A549 (cell line): ENCODE measurements around the gene SPTLC2. TPM values are rescaled to one million over a fixed set of nuclear protein-coding genes. Genes with fewer than 3 reads are reported as not detected.

ENCODE experiments used
- ATAC-seq, 2 experiments: fragments of 200-7000 bp in 1 of 2; fragments of >200 bp in 1 of 2; cut with Nextera tagmentation in 1 of 2; cut with Tn5 transposase in 1 of 2; 3 replicates each; pipeline versions ENCODE4 v1.8.0 to v1.9.1; 2018 to 2020; ENCODE audit warnings: mild to moderate bottlenecking in 1 of 2, moderate library complexity in 1 of 2
- CTCF ChIA-PET: fragments of 300-600 bp; sonication (Branson Sonifier 250); formaldehyde crosslinking; extraction: SDS; loops from one replicate; lab custom pipeline; 2021; ENCODE audit warnings: antibody characterized with exemption, inconsistent platforms; lab: Yijun Ruan, JAX
- POLR2A ChIA-PET: fragments of 350-600 bp; formaldehyde crosslinking; extraction: SDS; loops from one replicate; lab custom pipeline; 2021; ENCODE audit warnings: antibody characterized with exemption, inconsistent platforms; lab: Yijun Ruan, JAX
- DNase-seq, 2 experiments: peaks; one replicate each; pipeline versions ENCODE4 v3.0.0 to v3.0.0-alpha.2; 2011 to 2016; ENCODE audit warnings: low read depth in 1 of 2, low spot score in 1 of 2
- FAIRE-seq: peaks from 2 replicates; lab custom pipeline; 2011; peaks lifted over from hg19 to GRCh38; lab: Jason Lieb, UNC
- H3K27ac ChIP-seq, 2 experiments: fragments of >200 bp; sonication (Bioruptor Twin); formaldehyde crosslinking; 3 replicates each; pipeline ENCODE4 v1.5.1; 2016 to 2017
- H3K4me1 ChIP-seq: fragments of >200 bp; sonication (Bioruptor Twin); formaldehyde crosslinking; 3 replicates; pipeline ENCODE4 v1.6.1; 2016
- H3K4me2 ChIP-seq: fragments of >200 bp; sonication (Bioruptor Twin); formaldehyde crosslinking; 3 replicates; pipeline ENCODE4 v1.6.1; 2016
- H3K4me3 ChIP-seq: fragments of >200 bp; sonication (Bioruptor Twin); formaldehyde crosslinking; 3 replicates; pipeline ENCODE4 v1.5.1; 2016
- H3K9me3 ChIP-seq: fragments of >200 bp; sonication (Bioruptor Twin); formaldehyde crosslinking; 3 replicates; pipeline ENCODE4 v1.6.1; 2016
- CBX2 ChIP-seq: fragments of 200-600 bp; sonication (generic); IDR thresholded peaks from 2 replicates; pipeline ENCODE4 v1.6.1; 2016; ENCODE audit warnings: low read depth, mild to moderate bottlenecking, borderline replicate concordance
- CEBPB ChIP-seq, 2 experiments: fragments of >200 bp in 1 of 2; sonication (Bioruptor Twin) in 1 of 2; formaldehyde crosslinking in 1 of 2; IDR thresholded peaks; 2 replicates each; pipeline ENCODE4 v1.6.1; 2012 to 2016
- HEYL ChIP-seq: fragments of 250-450 bp; sonication (Bioruptor Pico); IDR thresholded peaks from 2 replicates; pipeline ENCODE4 v1.8.0; 2021; ENCODE audit warnings: mild to moderate bottlenecking, moderate library complexity
- JUN ChIP-seq, 2 experiments: fragments of >200 bp; sonication (Bioruptor Twin); formaldehyde crosslinking; IDR thresholded peaks; 2 replicates in 1 of 2; 3 replicates in 1 of 2; pipeline ENCODE4 v1.6.1; 2016 to 2017
- KDM1A ChIP-seq: fragments of 200-600 bp; sonication (generic); IDR thresholded peaks from 2 replicates; pipeline ENCODE4 v1.6.1; 2016; ENCODE audit warnings: low read depth, mild to moderate bottlenecking
- MAZ ChIP-seq: fragments of 150-350 bp; IDR thresholded peaks from 2 replicates; pipeline ENCODE4 v1.6.1; 2014; ENCODE audit warnings: antibody characterized with exemption, low read depth, low read length, borderline replicate concordance
- MYC ChIP-seq: IDR thresholded peaks from 2 replicates; pipeline ENCODE4 v1.6.1; 2012; ENCODE audit warnings: mild to moderate bottlenecking, inconsistent platforms, low read length, improper control_type of control experiment, borderline replicate concordance
- RARB ChIP-seq: fragments of 250-450 bp; sonication (Bioruptor Pico); IDR thresholded peaks from 2 replicates; pipeline ENCODE4 v1.8.0; 2021; ENCODE audit warnings: mild to moderate bottlenecking, moderate library complexity
- RNF2 ChIP-seq: fragments of 200-600 bp; sonication (generic); IDR thresholded peaks from 2 replicates; pipeline ENCODE4 v1.6.1; 2016; ENCODE audit warnings: low read depth, mild to moderate bottlenecking, antibody characterized with exemption, moderate library complexity, borderline replicate concordance
- SMC3 ChIP-seq: fragments of >200 bp; sonication (Bioruptor Twin); formaldehyde crosslinking; IDR thresholded peaks from 3 replicates; pipeline ENCODE4 v1.6.1; 2018; ENCODE audit warnings: inconsistent platforms
- TFCP2L1 ChIP-seq: fragments of 250-450 bp; sonication (Bioruptor Pico); IDR thresholded peaks from 2 replicates; pipeline ENCODE4 v1.5.0; 2021; ENCODE audit warnings: mild to moderate bottlenecking
- TP53 ChIP-seq: fragments of 250-450 bp; sonication (Bioruptor Pico); IDR thresholded peaks from 2 replicates; pipeline ENCODE4 v1.5.0; 2021; ENCODE audit warnings: mild to moderate bottlenecking, moderate library complexity
- ZC3H11A ChIP-seq: fragments of 450-650 bp; IDR thresholded peaks from 2 replicates; pipeline ENCODE4 v1.6.1; 2014; ENCODE audit warnings: antibody characterized with exemption, mild to moderate bottlenecking
- ZNF302 ChIP-seq: fragments of 250-450 bp; sonication (Bioruptor Pico); IDR thresholded peaks from 2 replicates; pipeline ENCODE4 v1.9.0; 2021; ENCODE audit warnings: inconsistent platforms, mild to moderate bottlenecking, moderate library complexity
- WGBS: methylation state at CpG from one replicate; pipeline ENCODE4 v1.1.6; 2017; ENCODE audit errors: missing lambda C conversion rate; 5-methylcytosine and 5-hydroxymethylcytosine counted together
- polyA plus RNA-seq, 4 experiments: library from polyadenylated mRNA; depleted of rRNA in 3 of 4; stranded (reverse); fragments of >200 nt; fragmentation: RNase III in 1 of 4; extraction: RNeasy Plus Mini Kit Qiagen cat#74134 plus additional on column Dnase treatment in 1 of 4; gene quantifications; 2 replicates in 3 of 4; 3 replicates in 1 of 4; pipeline ENCODE4 v1.2.3, GENCODE V29; 2011 to 2017
- TF ChIP-seq, protein P1 (sequence below): fragments of >200 bp; sonication (Bioruptor Twin); formaldehyde crosslinking; IDR thresholded peaks from 3 replicates; pipeline ENCODE4 v1.5.1; 2016
- TF ChIP-seq, protein P2 (sequence below): IDR thresholded peaks from 2 replicates; pipeline ENCODE4 v1.6.1; 2012; ENCODE audit warnings: low read depth, borderline replicate concordance
- TF ChIP-seq, protein P3 (sequence below): fragments of >200 bp; sonication (Bioruptor Twin); formaldehyde crosslinking; IDR thresholded peaks from 3 replicates; pipeline ENCODE4 v1.6.1; 2016

Gene SPTLC2
- polyA plus RNA-seq, 2 of the 4 experiments (the other 2 are of a cell fraction) = 17.2 to 30.9 TPM

DNA sequence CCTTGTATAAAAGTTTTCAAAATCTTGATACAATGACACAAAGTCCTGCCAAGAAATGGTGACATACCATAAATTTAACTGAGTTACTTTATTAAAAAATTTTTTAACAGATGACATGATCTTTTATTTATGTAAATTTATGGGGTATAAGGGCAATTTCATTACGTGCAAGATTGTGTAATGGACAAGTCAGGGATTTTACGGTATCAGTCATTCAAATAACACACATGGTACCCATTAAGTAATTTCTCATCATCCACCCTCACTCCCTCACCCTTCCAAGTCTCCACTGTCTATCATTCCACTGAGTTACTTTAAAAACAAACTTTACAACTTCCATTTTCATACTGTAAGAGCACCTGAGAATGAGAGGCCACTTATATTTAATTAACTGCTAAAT, 37.4 kb downstream of the SPTLC2 start:
- Histone ChIP-seq H3K9me3 (no peaks in the 10 kb centered on the region), H3K4me2 (no peak overlapping the region), H3K27ac (no peak overlapping the region), H3K4me3 (no peak overlapping the region), H3K4me1 (no peaks in the 10 kb centered on the region)
- TF ChIP-seq RARB (CRISPR knock-in tag) (no peak), JUN (IDR thresholded peaks at IDR 0.05) (no peak), ZNF302 (CRISPR knock-in tag) (no peak), SMC3 (no peak), TFCP2L1 (no peak), RNF2 (no peak), TP53 (CRISPR knock-in tag) (no peak), MYC (no peak)
- TF ChIP-seq, protein P1, sequence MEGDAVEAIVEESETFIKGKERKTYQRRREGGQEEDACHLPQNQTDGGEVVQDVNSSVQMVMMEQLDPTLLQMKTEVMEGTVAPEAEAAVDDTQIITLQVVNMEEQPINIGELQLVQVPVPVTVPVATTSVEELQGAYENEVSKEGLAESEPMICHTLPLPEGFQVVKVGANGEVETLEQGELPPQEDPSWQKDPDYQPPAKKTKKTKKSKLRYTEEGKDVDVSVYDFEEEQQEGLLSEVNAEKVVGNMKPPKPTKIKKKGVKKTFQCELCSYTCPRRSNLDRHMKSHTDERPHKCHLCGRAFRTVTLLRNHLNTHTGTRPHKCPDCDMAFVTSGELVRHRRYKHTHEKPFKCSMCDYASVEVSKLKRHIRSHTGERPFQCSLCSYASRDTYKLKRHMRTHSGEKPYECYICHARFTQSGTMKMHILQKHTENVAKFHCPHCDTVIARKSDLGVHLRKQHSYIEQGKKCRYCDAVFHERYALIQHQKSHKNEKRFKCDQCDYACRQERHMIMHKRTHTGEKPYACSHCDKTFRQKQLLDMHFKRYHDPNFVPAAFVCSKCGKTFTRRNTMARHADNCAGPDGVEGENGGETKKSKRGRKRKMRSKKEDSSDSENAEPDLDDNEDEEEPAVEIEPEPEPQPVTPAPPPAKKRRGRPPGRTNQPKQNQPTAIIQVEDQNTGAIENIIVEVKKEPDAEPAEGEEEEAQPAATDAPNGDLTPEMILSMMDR = no peak
- CTCF ChIA-PET = interaction anchor here (1.2 to 1.5 kb wide), 2 partner anchors 11 to 52 kb away, joined by 3 to 4 read pairs; no protein-coding TSS in a partner anchor
- no peak for FAIRE-seq
- no peak for DNase-seq
- ATAC-seq = no peak
- POLR2A ChIA-PET = no interaction called here
- 85% methylated on average over 2 of the region's 2 CpGs for WGBS

DNA sequence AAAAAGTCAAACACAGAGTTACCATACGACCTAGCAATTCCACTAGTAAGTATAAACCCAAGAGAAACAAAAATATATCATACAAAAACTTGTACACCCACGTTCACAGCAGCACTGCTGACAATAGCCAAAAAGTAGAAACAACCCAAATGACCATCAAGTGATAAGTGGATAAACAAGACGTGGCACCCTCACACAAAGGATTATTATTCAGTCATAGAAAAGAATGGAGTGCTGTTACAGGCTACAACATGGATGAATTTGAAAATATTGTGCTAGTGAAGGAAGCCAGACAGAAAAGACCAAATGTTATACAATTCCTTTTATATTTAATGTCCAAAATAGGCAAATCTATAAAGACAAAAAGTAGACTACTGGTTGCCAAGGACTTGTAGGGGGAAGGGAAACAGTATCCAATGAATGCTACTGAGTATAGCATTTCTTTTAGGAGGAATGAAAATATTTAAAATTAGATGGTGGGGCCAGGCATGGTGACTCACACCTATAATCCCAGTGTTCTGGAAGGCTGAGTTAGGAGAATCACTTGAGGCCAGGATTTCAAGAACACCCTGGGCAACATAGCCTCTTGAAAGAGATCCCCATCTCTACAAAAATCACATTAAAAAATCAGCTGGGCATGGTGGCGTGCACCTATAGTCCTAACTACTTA, 41.9 kb downstream of the SPTLC2 start:
- no peak for FAIRE-seq
- Histone ChIP-seq H3K9me3 (no peaks in the 10 kb centered on the region), H3K4me2 (no peak overlapping the region), H3K4me3 (no peak overlapping the region), H3K27ac (no peak overlapping the region), H3K4me1 (no peaks in the 10 kb centered on the region)
- POLR2A ChIA-PET = no interaction called here
- TF ChIP-seq RNF2 (no peak), MAZ (no peak), CBX2 (no peak)
- TF ChIP-seq, protein P2, sequence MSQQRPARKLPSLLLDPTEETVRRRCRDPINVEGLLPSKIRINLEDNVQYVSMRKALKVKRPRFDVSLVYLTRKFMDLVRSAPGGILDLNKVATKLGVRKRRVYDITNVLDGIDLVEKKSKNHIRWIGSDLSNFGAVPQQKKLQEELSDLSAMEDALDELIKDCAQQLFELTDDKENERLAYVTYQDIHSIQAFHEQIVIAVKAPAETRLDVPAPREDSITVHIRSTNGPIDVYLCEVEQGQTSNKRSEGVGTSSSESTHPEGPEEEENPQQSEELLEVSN = no peak
- no peak for DNase-seq
- CTCF ChIA-PET = interaction anchor here (0.8 kb wide), 1 partner anchor 24 kb away, joined by 3 read pairs; no protein-coding TSS in a partner anchor
- no peak for ATAC-seq
- 71% methylated on average over 4 of the region's 4 CpGs for WGBS

DNA sequence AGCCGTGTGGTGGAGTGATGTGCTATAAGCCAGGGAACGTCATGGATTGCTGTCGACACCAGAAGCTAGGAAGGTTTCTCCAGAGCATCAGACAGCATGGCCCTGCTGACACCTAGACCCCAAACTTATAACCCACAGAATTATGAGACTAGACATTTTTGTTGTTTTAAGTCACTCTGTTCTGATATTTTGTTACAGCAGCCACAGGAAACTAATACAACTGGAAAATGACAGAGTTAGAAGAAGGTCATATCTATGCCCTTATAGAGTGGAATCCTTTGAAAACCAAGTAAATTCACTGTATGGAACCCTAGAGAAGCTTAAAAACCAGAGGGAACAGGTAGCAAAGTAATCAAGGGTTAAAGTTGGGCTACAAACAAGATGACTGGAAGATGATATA, 42.5 kb downstream of the SPTLC2 start:
- no peak for FAIRE-seq
- no peak overlapping the region for H3K4me3 ChIP-seq
- no peak overlapping the region for H3K4me2 ChIP-seq
- DNase-seq = no peak
- no peak overlapping the region for H3K27ac ChIP-seq
- no peaks in the 10 kb centered on the region for H3K9me3 ChIP-seq
- CTCF ChIA-PET = no interaction called here
- WGBS = 98% methylated on average over 3 of the region's 3 CpGs
- TF ChIP-seq CEBPB (IDR thresholded peaks at IDR 0.05) = no peak
- TF ChIP-seq SMC3 = no peak
- TF ChIP-seq KDM1A = no peak
- TF ChIP-seq ZNF302 (CRISPR knock-in tag) = no peak
- TF ChIP-seq ZC3H11A = no peak
- TF ChIP-seq, protein P3, sequence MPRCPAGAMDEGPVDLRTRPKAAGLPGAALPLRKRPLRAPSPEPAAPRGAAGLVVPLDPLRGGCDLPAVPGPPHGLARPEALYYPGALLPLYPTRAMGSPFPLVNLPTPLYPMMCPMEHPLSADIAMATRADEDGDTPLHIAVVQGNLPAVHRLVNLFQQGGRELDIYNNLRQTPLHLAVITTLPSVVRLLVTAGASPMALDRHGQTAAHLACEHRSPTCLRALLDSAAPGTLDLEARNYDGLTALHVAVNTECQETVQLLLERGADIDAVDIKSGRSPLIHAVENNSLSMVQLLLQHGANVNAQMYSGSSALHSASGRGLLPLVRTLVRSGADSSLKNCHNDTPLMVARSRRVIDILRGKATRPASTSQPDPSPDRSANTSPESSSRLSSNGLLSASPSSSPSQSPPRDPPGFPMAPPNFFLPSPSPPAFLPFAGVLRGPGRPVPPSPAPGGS = no peak
- TF ChIP-seq HEYL (CRISPR knock-in tag) = no peak
- TF ChIP-seq, all 56 proteins: peak for 0
- no peak for ATAC-seq
- H3K4me1 ChIP-seq = no peaks in the 10 kb centered on the region
- POLR2A ChIA-PET = no interaction called here
